Liver (tissue), 9 donors: ENCODE results near the gene GPRIN3. TPM values are rescaled to one million over a fixed set of nuclear protein-coding genes. Genes with fewer than 3 reads are reported as not detected.

Experiments used
- DNase-seq: peaks from one replicate; pipeline ENCODE4 v3.0.0-alpha.2; 2017; ENCODE audit warnings: low spot score
- H3K27ac ChIP-seq, 2 donors: one replicate each; pipeline ENCODE4 v1.7.0; 2013; ENCODE audit warnings: inconsistent platforms in 2 of 2, low read length in 2 of 2, control low read depth in 1 of 2, low read depth in 1 of 2, mild to moderate bottlenecking in 1 of 2
- H3K27me3 ChIP-seq, 4 donors: one replicate each; pipeline versions ENCODE4 v1.6.1 to v1.7.0; 2013; ENCODE audit warnings: low read length in 3 of 4, inconsistent platforms in 1 of 4, mild to moderate bottlenecking in 1 of 4, moderate library complexity in 1 of 4; ENCODE audit not compliant: control insufficient read depth in 4 of 4, insufficient read depth in 4 of 4
- H3K36me3 ChIP-seq, 4 donors: one replicate each; pipeline versions ENCODE4 v1.6.1 to v1.7.0; 2013; ENCODE audit warnings: low read length in 3 of 4, mild to moderate bottlenecking in 3 of 4, low read depth in 1 of 4, moderate library complexity in 1 of 4; ENCODE audit not compliant: control insufficient read depth in 4 of 4, insufficient read depth in 3 of 4
- H3K4me1 ChIP-seq, 4 donors: one replicate each; pipeline versions ENCODE4 v1.6.1 to v1.7.0; 2013; ENCODE audit warnings: low read length in 3 of 4, mild to moderate bottlenecking in 3 of 4, moderate library complexity in 1 of 4; ENCODE audit not compliant: control insufficient read depth in 4 of 4, insufficient read depth in 4 of 4
- H3K4me3 ChIP-seq, 3 donors: one replicate each; pipeline versions ENCODE4 v1.6.1 to v1.7.0; 2013; ENCODE audit warnings: low read length in 3 of 3, control low read depth in 1 of 3, low read depth in 1 of 3, mild to moderate bottlenecking in 1 of 3
- H3K9ac ChIP-seq, 2 donors: one replicate each; pipeline ENCODE4 v1.7.0; 2013; ENCODE audit warnings: low read length in 2 of 2, mild to moderate bottlenecking in 2 of 2, moderate library complexity in 2 of 2, control low read depth in 1 of 2, low read depth in 1 of 2
- H3K9me3 ChIP-seq, 4 donors: one replicate each; pipeline versions ENCODE4 v1.6.1 to v1.7.0; 2013; ENCODE audit warnings: low read length in 3 of 4; ENCODE audit not compliant: control insufficient read depth in 4 of 4
- ATF3 ChIP-seq: IDR thresholded peaks from 2 replicates; pipeline ENCODE4 v1.6.1; 2016; ENCODE audit warnings: antibody characterized with exemption
- CTCF ChIP-seq: fragments of 150-350 bp; IDR thresholded peaks from 2 replicates; pipeline ENCODE4 v1.5.1; 2017; ENCODE audit warnings: improper control_type of control experiment, low read depth, low read length; ENCODE audit not compliant: missing input control
- EGR1 ChIP-seq, 2 donors: IDR thresholded peaks; 2 replicates each; pipeline ENCODE4 v1.6.1; 2016 to 2018; ENCODE audit warnings: antibody characterized with exemption in 2 of 2, low read depth in 2 of 2
- FOXA1 ChIP-seq: IDR thresholded peaks from 2 replicates; pipeline ENCODE4 v1.6.1; 2016; ENCODE audit warnings: antibody characterized with exemption
- FOXA2 ChIP-seq: IDR thresholded peaks from 2 replicates; pipeline ENCODE4 v1.6.1; 2016; ENCODE audit warnings: antibody characterized with exemption
- GABPA ChIP-seq, 2 donors: IDR thresholded peaks in 1 of 2; conservative IDR thresholded peaks in 1 of 2; 2 replicates each; pipeline ENCODE4 v1.6.1; 2016; ENCODE audit warnings: antibody characterized with exemption in 2 of 2, mild to moderate bottlenecking in 1 of 2, moderate library complexity in 1 of 2
- HNF4A ChIP-seq, 2 donors: conservative IDR thresholded peaks; 2 replicates each; pipeline ENCODE4 v1.6.1; 2016; ENCODE audit warnings: antibody characterized with exemption in 2 of 2, mild to moderate bottlenecking in 2 of 2
- HNF4G ChIP-seq: IDR thresholded peaks from 2 replicates; pipeline ENCODE4 v1.6.1; 2016; ENCODE audit warnings: antibody characterized with exemption
- JUND ChIP-seq, 2 donors: IDR thresholded peaks; 2 replicates each; pipeline ENCODE4 v1.6.1; 2016; ENCODE audit warnings: antibody characterized with exemption in 2 of 2
- MAX ChIP-seq: IDR thresholded peaks from 2 replicates; pipeline ENCODE4 v1.6.1; 2016; ENCODE audit warnings: antibody characterized with exemption
- NR2F2 ChIP-seq: IDR thresholded peaks from 2 replicates; pipeline ENCODE4 v1.6.1; 2016; ENCODE audit warnings: antibody characterized with exemption
- RAD21 ChIP-seq, 2 donors: IDR thresholded peaks; 2 replicates each; pipeline ENCODE4 v1.6.1; 2016; ENCODE audit warnings: antibody characterized with exemption in 2 of 2, mild to moderate bottlenecking in 2 of 2
- REST ChIP-seq: IDR thresholded peaks from 2 replicates; pipeline ENCODE4 v1.6.1; 2016; ENCODE audit warnings: antibody characterized with exemption, mild to moderate bottlenecking
- RXRA ChIP-seq, 2 donors: IDR thresholded peaks; 2 replicates each; pipeline ENCODE4 v1.6.1; 2017 to 2018; ENCODE audit warnings: antibody characterized with exemption in 2 of 2, mild to moderate bottlenecking in 1 of 2
- SP1 ChIP-seq: IDR thresholded peaks from 2 replicates; pipeline ENCODE4 v1.6.1; 2018; ENCODE audit warnings: antibody characterized with exemption, mild to moderate bottlenecking
- TAF1 ChIP-seq: conservative IDR thresholded peaks from 2 replicates; pipeline ENCODE4 v1.6.1; 2016; ENCODE audit warnings: antibody characterized with exemption, mild to moderate bottlenecking
- YY1 ChIP-seq: IDR thresholded peaks from 2 replicates; pipeline ENCODE4 v1.6.1; 2016; ENCODE audit warnings: antibody characterized with exemption, mild to moderate bottlenecking
- ZBTB33 ChIP-seq: IDR thresholded peaks from 2 replicates; pipeline ENCODE4 v1.6.1; 2016; ENCODE audit warnings: antibody characterized with exemption
- WGBS: extraction: QIAGEN DNeasy Blood & Tissue Kit; methylation state at CpG from one replicate; pipeline ENCODE4 v1.1.7; 2013; 5-methylcytosine and 5-hydroxymethylcytosine counted together
- polyA plus RNA-seq, 2 donors: library from polyadenylated mRNA; stranded (reverse) in 1 of 2; unstranded in 1 of 2; fragments of 200-250 nt in 1 of 2; fragments of >200 nt in 1 of 2; fragmentation: Nextera tagmentation in 1 of 2; extraction: Ambion mirVana in 1 of 2; gene quantifications; one replicate each; pipeline versions ENCODE4 v1.2.1 to v1.2.3, GENCODE V29; 2013 to 2015
- total RNA-seq, 2 donors: library from RNA; depleted of rRNA; stranded (reverse); fragments of >200 nt; gene quantifications; one replicate each; pipeline ENCODE4 v1.2.3, GENCODE V29; 2014
- donor health status: healthy.
- donor health status: healthy.
- donor health status: healthy.
- donor health status: healthy.
- donor health status: healthy.

GPRIN3 gene
- total and polyA plus RNA-seq, 4 donors, result 0.25 to 1.5 (median 0.95) TPM

- H3K9me3 ChIP-seq, result no peaks in the 10 kb centered on the region
- no peak overlapping the region for H3K4me3 ChIP-seq
- H3K4me1 ChIP-seq, result peaks cover 0 to 6% (median 3%) of the 10 kb centered on the region in 4 donors
- no peak for DNase-seq
- no peaks in the 10 kb centered on the region for H3K27me3 ChIP-seq
- H3K9ac ChIP-seq, result no peak overlapping the region
- no peaks in the 10 kb centered on the region for H3K36me3 ChIP-seq
- H3K27ac ChIP-seq, result no peak overlapping the region
- TF ChIP-seq HNF4G, result no peak
- peak; percentile 54 for TF ChIP-seq SP1
- TF ChIP-seq RXRA (IDR thresholded peaks at IDR 0.05), result peak; percentile 16 to 26
- TF ChIP-seq EGR1 (IDR thresholded peaks at IDR 0.05; ENCODE audit: low read depth in 2 of 2), result no peak
- 89% methylated on average over 2 of the region's 2 CpGs for WGBS
Measured at GRCh38 chr4:89288430-89288829, 19.2 kb downstream of the GPRIN3 start.

DNA sequence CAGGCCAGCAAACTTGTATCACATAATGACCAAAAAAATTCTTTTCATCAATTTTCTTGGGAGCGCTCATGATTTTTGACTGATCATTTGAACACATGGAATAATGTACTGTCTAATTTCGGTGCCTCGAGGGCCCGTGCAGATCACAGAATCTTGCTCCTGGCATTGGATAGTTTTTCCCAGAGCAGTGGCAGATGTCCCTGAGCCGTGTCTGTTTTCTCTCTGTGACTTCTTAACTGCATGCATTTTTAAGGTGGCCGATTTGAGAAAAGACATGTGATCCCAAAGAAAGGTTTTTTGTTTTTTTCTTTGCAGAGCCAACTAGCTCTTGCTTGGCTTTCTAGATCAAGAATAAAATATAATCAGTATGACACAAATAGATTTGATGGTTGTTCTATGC, 19.7 kb downstream of the GPRIN3 start:
- Histone ChIP-seq H3K36me3 (no peaks in the 10 kb centered on the region), H3K27me3 (no peaks in the 10 kb centered on the region), H3K9ac (no peak overlapping the region), H3K9me3 (no peaks in the 10 kb centered on the region), H3K4me1 (peaks cover 0 to 1% (median under 1%) of the 10 kb centered on the region in 4 donors), H3K27ac (no peak overlapping the region), H3K4me3 (no peak overlapping the region)
- no peak for DNase-seq
- whole genome bisulfite sequencing, result 80% methylated on average over 6 of the region's 6 CpGs
- TF ChIP-seq EGR1 (IDR thresholded peaks at IDR 0.05; ENCODE audit: low read depth in 2 of 2) (no peak), MAX (no peak), HNF4A (conservative IDR thresholded peaks at IDR 0.05) (no peak), JUND (IDR thresholded peaks at IDR 0.05) (no peak)

DNA sequence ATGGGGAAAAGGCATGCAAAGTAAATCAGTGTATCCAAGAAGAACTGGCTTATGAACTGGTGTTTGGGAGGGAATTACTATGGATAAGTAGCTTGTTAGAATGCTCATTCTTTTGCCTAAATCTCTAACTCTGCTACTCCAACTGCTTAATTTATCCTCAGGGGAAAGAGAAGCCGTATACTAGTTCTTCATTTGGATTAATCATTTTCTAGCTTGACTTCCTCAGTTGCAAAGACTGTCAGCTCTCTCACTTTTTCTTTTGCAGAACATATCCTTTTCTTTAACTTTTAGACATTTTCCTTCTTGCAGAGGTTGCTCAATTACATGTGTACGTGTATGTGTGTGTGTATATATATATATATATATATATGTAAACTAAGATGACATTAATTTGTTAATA, 21.9 kb downstream of the GPRIN3 start:
- Histone ChIP-seq H3K27me3 (no peaks in the 10 kb centered on the region), H3K4me3 (no peak overlapping the region), H3K9me3 (no peaks in the 10 kb centered on the region), H3K4me1 (peaks cover 0 to 1% (median 0%) of the 10 kb centered on the region in 4 donors), H3K27ac (no peak overlapping the region), H3K9ac (no peak overlapping the region), H3K36me3 (no peaks in the 10 kb centered on the region)
- no peak for DNase-seq
- WGBS, result 56% methylated on average over 2 of the region's 2 CpGs
- TF ChIP-seq SP1 (no peak), MAX (no peak), HNF4G (no peak), RAD21 (IDR thresholded peaks at IDR 0.05) (no peak), FOXA2 (no peak), REST (no peak), FOXA1 (no peak), JUND (IDR thresholded peaks at IDR 0.05) (no peak), GABPA (IDR thresholded peaks at IDR 0.05 in 1 of 2, conservative IDR thresholded peaks at IDR 0.05 in 1 of 2) (no peak), EGR1 (IDR thresholded peaks at IDR 0.05; ENCODE audit: low read depth in 2 of 2) (no peak), TAF1 (no peak), ZBTB33 (no peak), HNF4A (conservative IDR thresholded peaks at IDR 0.05) (no peak), ATF3 (no peak), RXRA (IDR thresholded peaks at IDR 0.05) (no peak), YY1 (no peak), CTCF (no peak), NR2F2 (no peak)
